GM13976 (cell line): ENCODE measurements around the gene MRPL37.
A peak's percentile ranks its signal among the peaks of the same experiment; 100 is the strongest.

Experiments used
- DNase-seq: peaks from one replicate; pipeline ENCODE4 v3.0.0; 2012; ENCODE audit warnings: low spot score
- in situ Hi-C: fragments of 300-500 bp; cut with MboI; formaldehyde crosslinking; loops from one replicate; pipeline ENCODE4 v1.12.0; 2022; ENCODE audit warnings: low sequenced_read_pairs, mixed read lengths, inconsistent platforms; ENCODE audit not compliant: unreplicated experiment
- TF ChIP-seq, protein P1 (sequence below): IDR thresholded peaks from 2 replicates; pipeline ENCODE4 v1.5.1; 2012; ENCODE audit warnings: borderline replicate concordance, mild to moderate bottlenecking; ENCODE audit not compliant: insufficient read depth; ENCODE audit errors: extremely low read depth, missing control alignments, control extremely low read depth

Gene MRPL37

DNA sequence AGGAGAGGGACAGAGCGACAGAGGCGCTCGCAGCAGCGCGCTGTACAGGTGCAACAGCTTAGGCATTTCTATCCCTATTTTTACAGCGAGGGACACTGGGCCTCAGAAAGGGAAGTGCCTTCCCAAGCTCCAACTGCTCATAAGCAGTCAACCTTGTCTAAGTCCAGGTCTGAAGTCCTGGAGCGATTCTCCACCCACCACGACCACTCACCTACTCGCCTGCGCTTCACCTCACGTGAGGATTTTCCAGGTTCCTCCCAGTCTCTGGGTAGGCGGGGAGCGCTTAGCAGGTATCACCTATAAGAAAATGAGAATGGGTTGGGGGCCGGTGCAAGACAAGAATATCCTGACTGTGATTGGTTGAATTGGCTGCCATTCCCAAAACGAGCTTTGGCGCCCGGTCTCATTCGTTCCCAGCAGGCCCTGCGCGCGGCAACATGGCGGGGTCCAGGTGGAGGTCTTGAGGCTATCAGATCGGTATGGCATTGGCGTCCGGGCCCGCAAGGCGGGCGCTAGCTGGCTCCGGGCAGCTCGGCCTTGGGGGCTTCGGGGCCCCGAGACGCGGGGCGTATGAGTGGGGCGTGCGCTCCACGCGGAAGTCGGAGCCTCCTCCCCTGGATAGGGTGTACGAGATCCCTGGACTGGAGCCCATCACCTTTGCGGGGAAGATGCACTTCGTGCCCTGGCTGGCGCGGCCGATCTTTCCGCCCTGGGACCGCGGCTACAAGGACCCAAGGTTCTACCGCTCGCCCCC is at the start of gene MRPL37, which contains the start of gene CYB5RL:
MRPL37 (plus strand) TSS at position 403 of the 754 bp plus-strand sequence; CDS start at position 480, 77 bp downstream.
CYB5RL (minus strand) TSS at position 266 of the 754 bp plus-strand sequence. CDS start 4,414 bp downstream, outside the sequence.
- in situ Hi-C loops = no loop called here
- TF ChIP-seq, protein P1, sequence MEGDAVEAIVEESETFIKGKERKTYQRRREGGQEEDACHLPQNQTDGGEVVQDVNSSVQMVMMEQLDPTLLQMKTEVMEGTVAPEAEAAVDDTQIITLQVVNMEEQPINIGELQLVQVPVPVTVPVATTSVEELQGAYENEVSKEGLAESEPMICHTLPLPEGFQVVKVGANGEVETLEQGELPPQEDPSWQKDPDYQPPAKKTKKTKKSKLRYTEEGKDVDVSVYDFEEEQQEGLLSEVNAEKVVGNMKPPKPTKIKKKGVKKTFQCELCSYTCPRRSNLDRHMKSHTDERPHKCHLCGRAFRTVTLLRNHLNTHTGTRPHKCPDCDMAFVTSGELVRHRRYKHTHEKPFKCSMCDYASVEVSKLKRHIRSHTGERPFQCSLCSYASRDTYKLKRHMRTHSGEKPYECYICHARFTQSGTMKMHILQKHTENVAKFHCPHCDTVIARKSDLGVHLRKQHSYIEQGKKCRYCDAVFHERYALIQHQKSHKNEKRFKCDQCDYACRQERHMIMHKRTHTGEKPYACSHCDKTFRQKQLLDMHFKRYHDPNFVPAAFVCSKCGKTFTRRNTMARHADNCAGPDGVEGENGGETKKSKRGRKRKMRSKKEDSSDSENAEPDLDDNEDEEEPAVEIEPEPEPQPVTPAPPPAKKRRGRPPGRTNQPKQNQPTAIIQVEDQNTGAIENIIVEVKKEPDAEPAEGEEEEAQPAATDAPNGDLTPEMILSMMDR = no peak
- peak; percentile 98 for DNase-seq

DNA sequence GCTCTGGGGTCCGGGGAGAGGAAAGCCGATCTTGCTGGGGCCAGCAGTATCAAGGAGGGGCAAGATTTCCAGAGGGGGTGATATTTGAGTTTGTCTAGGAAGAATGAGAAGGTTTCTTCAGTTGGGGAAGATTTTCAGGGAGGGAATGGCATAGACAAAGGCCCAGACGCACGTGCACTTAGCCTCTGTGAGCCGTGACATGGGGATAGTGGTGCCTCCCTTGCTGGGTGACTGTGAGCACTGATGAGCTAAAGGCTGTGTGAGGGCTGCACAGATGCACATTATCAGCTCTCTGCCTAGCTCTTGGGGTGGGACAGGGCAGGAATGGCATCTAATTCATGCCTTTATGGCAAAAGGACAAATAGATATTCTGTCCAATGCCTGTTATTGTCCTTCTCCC is 49.0 kb upstream of the MRPL37 start:
- TF ChIP-seq, protein P1 = no peak
- in situ Hi-C loops = no loop called here
- no peak for DNase-seq

DNA sequence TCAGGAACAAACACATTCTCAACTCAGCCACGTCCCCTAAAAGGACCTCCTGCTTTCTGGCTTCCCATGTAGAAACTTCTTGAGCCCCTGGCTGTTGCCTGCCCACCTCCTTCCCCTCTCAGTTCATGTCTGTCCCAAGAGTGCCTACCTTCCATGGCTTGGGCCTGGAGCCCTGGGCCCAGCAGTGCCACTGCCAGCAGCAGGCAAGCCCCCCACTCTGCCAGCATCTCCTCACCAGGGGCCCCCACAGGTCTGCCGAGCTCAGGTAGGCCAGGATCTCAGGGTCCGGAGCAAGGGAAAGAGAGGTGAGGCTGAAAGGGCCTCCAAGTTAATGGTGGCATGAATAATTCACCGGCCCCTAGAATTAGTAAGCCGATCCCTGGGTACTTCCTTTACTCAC is 47.3 kb upstream of the MRPL37 start, which contains the start of gene CDCP2:
CDCP2 (minus strand) TSS at position 305 of the 400 bp plus-strand sequence; CDS start at position 227, 78 bp downstream.
- in situ Hi-C loops = no loop called here
- TF ChIP-seq, protein P1 = no peak
- DNase-seq = no peak

DNA sequence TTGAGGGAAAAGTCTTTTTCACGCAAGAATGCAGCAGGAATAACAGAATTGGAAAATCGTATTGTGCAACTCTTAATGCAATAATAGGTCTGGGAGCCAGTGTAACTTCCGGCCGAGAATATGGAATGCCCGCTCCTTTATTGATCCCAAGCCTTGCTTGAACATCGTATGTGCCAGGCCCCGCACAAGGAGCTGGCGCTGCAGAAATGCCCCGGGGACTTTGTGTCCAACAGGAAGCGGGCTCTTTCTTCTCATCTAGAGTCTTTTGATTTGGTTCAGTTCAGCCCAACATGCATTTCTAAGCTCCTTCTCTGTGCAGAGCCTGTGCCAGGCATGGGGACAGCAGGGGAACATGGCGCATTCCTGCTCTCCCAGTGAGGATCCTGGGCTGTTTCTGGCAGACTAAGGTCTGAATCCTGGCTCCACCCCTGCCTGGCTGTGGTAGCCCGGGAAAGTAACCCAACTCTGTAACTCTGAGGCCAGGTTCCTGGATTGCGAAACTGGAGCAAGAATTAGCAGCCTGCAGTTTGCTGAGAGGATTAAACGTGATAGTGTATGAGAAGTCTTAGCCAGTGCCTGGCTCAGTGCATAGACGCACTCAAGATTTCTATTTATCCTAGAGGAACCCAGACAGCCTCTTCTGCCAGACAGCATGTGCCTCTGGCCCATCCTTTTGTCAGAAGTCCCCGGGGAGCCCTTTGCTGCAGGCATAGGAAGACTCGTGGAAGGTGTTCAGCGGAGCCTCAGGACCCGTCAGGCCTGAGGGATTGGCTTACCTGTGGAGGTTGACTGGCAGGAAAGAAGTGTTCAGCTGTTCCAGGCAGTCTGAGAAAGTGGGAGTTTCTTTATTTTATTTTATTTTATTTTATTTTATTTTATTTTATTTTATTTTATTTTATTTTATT is 46.2 kb upstream of the MRPL37 start:
- in situ Hi-C loops = no loop called here
- TF ChIP-seq, protein P1 = no peak
- no peak for DNase-seq

DNA sequence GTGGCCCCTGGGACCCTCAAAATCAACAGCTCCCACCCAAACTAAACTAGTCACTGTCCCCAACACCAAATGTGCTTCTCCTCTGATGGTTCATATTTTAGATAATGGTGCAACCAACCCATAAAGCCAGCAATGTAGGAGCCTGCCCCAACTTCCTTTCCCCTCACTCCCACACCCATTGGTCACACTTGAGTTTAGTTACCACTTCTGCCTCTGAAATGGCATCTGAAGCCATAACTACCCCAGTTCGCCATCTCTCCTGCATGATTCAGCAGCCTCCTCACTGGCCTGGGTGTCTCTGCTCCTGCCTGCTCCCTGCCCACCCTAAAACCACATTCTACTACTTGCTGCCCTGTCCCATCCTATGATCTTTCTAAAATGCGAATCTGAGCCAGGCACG is 43.8 kb upstream of the MRPL37 start:
- TF ChIP-seq, protein P1 = no peak
- in situ Hi-C loops = no loop called here
- no peak for DNase-seq

DNA sequence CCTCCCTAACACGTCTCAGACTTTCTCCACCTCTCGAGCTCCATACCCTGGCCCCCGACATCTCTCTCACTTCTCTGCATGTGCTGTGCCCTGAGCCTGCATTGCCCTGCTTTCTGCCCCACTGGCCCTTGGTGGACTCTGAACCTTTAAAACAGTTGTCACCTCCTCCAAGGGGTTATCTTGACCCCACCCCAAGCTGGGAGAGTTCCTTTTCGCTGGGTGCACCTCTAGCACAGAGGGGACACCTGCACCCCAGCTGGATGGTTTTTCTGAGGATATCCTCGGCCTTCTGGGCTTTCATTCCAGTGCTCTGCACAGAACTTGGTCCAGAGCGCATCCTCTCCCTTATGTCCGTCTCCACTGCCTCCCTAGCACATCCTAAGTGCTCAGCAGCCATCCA is 43.0 kb upstream of the MRPL37 start:
- in situ Hi-C loops = no loop called here
- TF ChIP-seq, protein P1 = no peak

More for the DNA sequence above, 43.0 kb upstream of the MRPL37 start:
- no peak for DNase-seq
